Neuron (in vitro differentiated cells): ENCODE data around the gene CD63.

ENCODE experiments used
- H2AFZ ChIP-seq: one replicate; pipeline ENCODE4 v1.6.1; 2013; ENCODE audit warnings: low read depth, mild to moderate bottlenecking, inconsistent platforms, low read length, moderate library complexity
- H3K27me3 ChIP-seq: one replicate; pipeline ENCODE4 v1.6.1; 2013; ENCODE audit warnings: low read length; ENCODE audit not compliant: insufficient read depth
- H3K36me3 ChIP-seq: one replicate; pipeline ENCODE4 v1.6.1; 2013; ENCODE audit warnings: low read length; ENCODE audit not compliant: insufficient read depth
- H3K4me1 ChIP-seq: one replicate; pipeline ENCODE4 v1.6.1; 2013; ENCODE audit warnings: low read length; ENCODE audit not compliant: insufficient read depth
- H3K4me3 ChIP-seq: 2 replicates; pipeline ENCODE4 v1.5.1; 2013; ENCODE audit warnings: mild to moderate bottlenecking, low read length, moderate library complexity
- H3K9me3 ChIP-seq: one replicate; pipeline ENCODE4 v1.6.1; 2013; ENCODE audit warnings: low read length

The CD63 gene

GRCh38 chr12:55746174-55746912 is 17.5 kb upstream of the CD63 start:
- H3K4me1 ChIP-seq: peaks cover 38% of the 10 kb centered on the region
- no peaks in the 10 kb centered on the region for H3K27me3 ChIP-seq
- H3K4me3 ChIP-seq: peak overlapping the region; percentile 64

GRCh38 chr12:55745361-55746173 is 16.8 kb upstream of the CD63 start:
- Histone ChIP-seq H3K9me3 (no peaks in the 10 kb centered on the region), H3K27me3 (no peaks in the 10 kb centered on the region), H3K36me3 (peaks cover 30% of the 10 kb centered on the region), H2AFZ (no peak overlapping the region), H3K4me3 (peak overlapping the region; percentile 64), H3K4me1 (peaks cover 37% of the 10 kb centered on the region)

More at GRCh38 chr12:55746174-55746912, 17.5 kb upstream of the CD63 start:
- Histone ChIP-seq H2AFZ (no peak overlapping the region), H3K36me3 (peaks cover 38% of the 10 kb centered on the region), H3K9me3 (no peaks in the 10 kb centered on the region)

DNA sequence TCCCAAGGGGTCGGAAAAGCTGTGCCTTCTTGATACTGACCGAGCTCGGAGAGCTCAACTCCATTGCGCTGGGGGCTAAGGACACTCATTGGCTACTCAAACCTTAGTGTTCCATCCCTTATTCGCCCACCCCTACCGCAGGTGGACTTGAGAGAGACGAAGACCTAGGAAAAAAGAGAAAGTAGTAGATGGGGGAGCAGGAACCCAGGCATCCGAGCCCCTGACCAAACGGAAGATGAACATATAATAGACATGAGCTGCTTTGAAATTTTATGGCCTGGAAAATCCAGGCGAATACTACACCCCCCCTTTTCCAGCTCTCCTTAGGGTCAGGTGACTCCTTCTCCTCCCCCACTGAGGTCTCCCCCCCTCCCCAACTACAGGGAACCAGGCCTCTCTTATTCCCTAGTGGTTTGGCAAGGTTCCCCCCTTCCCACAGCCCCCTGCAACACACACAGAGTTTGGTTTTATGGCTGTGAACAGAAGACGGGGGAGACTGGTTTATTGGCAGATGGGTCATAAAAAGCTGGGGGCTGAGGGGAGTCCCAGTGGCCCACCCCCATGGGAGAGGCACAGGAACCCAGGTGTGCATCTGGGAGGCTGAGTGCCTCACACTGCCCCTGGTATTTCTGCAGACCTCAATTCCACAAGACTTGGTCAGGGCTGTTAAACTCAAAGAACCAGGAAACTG is 15.7 kb upstream of the CD63 start:
- H3K27me3 ChIP-seq: no peaks in the 10 kb centered on the region
- no peak overlapping the region for H2AFZ ChIP-seq
- peak overlapping the region; percentile 64 for H3K4me3 ChIP-seq
- H3K36me3 ChIP-seq: peaks cover 21% of the 10 kb centered on the region
- H3K4me1 ChIP-seq: peaks cover 36% of the 10 kb centered on the region
- no peaks in the 10 kb centered on the region for H3K9me3 ChIP-seq

DNA sequence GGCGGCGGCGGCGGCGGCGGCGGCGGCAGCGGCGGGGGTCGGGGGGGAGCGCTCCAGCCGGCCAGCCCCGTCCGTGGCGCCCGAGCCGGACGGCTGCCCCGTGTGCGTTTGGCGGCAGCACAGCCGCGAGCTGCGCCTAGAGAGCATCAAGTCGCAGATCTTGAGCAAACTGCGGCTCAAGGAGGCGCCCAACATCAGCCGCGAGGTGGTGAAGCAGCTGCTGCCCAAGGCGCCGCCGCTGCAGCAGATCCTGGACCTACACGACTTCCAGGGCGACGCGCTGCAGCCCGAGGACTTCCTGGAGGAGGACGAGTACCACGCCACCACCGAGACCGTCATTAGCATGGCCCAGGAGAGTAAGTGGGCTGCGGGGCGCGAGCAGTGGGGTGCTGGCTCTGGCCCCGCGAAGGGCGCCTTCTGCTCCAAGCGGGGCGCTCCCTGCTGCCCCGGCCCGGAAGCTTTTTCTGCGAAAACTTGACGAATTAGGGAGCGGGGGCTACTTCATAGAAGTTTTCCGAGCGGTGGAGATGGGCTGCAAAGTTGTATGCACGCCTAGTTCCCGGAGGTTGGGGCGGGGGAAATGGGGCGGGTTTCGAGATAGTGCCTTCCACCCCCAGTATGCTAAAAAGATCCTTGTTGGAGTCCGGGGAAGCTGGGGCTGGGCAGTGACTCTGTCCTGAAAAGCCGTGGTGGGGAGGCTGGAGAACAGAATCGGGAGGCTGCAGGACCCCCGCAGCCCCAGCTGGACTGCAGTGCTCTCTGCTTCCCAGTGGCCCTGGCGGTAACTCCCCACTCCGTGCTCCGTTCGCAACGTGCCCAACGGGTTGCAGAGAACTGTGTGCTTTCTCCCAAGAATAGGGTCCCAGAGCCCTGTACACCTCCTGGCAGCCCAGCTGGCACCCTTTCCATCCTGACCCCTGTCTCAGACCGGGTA is 14.9 kb upstream of the CD63 start:
- H3K4me3 ChIP-seq: peak overlapping the region; percentile 64
- H3K27me3 ChIP-seq: no peaks in the 10 kb centered on the region
- no peaks in the 10 kb centered on the region for H3K9me3 ChIP-seq
- peaks cover 37% of the 10 kb centered on the region for H3K4me1 ChIP-seq
- H3K36me3 ChIP-seq: peaks cover 13% of the 10 kb centered on the region
- H2AFZ ChIP-seq: no peak overlapping the region

DNA sequence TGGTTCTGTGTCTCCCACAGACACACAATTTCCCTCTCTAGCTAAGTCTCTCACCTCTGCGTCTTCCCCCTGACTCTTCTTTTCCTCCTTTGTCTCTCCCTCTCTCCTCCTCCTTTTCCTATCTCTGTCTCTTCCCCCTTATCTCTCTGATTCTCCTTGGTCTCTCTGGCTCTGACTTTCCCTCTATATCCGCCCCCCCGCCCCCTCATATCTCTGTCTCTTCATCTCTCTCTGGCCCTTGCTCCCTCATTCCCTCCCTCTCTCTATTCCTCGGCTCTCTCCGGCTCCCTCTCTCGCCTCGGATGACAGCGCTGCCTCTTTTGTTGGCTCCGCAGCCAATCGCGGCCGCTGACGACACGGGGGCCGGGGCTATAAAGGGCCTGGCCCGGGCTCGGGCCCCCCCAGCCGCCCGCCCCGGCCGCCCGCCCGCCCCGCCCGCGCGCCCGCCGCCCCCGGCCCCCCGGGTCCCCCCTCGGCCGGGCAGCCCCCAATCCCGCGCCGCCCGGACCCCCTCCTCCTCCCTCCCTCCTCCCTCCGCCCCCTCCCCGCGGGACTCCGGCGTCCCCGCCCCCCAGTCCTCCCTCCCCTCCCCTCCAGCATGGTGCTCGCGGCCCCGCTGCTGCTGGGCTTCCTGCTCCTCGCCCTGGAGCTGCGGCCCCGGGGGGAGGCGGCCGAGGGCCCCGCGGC is 14.1 kb upstream of the CD63 start, which contains the start of gene GDF11:
GDF11 (plus strand) TSS at position 404 of the 687 bp plus-strand sequence; CDS start at position 599, 195 bp downstream.
- no peaks in the 10 kb centered on the region for H3K9me3 ChIP-seq
- peaks cover 40% of the 10 kb centered on the region for H3K4me1 ChIP-seq
- H3K36me3 ChIP-seq: peaks cover 6% of the 10 kb centered on the region
- peak within 1 kb of the TSS; percentile 64 for H3K4me3 ChIP-seq
- H3K27me3 ChIP-seq: no peaks in the 10 kb centered on the region
- no peak within 1 kb of the TSS for H2AFZ ChIP-seq

- peaks cover 42% of the 10 kb centered on the region for H3K4me1 ChIP-seq
- H3K27me3 ChIP-seq: no peaks in the 10 kb centered on the region
- H2AFZ ChIP-seq: no peak overlapping the region
- no peaks in the 10 kb centered on the region for H3K9me3 ChIP-seq
- peaks cover 2% of the 10 kb centered on the region for H3K36me3 ChIP-seq
- peak overlapping the region; percentile 46 for H3K4me3 ChIP-seq
Observed at GRCh38 chr12:55741931-55742680, 13.3 kb upstream of the CD63 start.

DNA sequence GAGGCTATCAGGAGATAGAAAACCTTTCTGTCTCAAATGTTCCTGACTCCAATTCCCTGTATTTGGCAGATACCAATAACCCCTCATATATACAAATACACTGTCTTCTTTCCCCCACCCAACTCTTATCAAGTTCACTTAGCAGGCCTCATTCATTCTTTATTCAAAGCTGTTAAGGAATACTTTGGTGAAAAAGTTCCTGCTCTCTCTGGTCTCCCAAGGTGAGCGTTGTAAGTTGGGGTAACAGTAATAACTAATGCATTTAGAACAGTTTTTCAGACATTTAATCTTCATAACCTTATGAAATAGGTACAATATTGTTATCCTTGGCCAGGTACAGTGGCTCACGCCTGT is 10.2 kb upstream of the CD63 start:
- H2AFZ ChIP-seq: no peak overlapping the region
- no peaks in the 10 kb centered on the region for H3K9me3 ChIP-seq
- H3K4me1 ChIP-seq: peaks cover 25% of the 10 kb centered on the region
- peak overlapping the region; percentile 58 for H3K4me3 ChIP-seq
- H3K36me3 ChIP-seq: no peaks in the 10 kb centered on the region
- no peaks in the 10 kb centered on the region for H3K27me3 ChIP-seq

DNA sequence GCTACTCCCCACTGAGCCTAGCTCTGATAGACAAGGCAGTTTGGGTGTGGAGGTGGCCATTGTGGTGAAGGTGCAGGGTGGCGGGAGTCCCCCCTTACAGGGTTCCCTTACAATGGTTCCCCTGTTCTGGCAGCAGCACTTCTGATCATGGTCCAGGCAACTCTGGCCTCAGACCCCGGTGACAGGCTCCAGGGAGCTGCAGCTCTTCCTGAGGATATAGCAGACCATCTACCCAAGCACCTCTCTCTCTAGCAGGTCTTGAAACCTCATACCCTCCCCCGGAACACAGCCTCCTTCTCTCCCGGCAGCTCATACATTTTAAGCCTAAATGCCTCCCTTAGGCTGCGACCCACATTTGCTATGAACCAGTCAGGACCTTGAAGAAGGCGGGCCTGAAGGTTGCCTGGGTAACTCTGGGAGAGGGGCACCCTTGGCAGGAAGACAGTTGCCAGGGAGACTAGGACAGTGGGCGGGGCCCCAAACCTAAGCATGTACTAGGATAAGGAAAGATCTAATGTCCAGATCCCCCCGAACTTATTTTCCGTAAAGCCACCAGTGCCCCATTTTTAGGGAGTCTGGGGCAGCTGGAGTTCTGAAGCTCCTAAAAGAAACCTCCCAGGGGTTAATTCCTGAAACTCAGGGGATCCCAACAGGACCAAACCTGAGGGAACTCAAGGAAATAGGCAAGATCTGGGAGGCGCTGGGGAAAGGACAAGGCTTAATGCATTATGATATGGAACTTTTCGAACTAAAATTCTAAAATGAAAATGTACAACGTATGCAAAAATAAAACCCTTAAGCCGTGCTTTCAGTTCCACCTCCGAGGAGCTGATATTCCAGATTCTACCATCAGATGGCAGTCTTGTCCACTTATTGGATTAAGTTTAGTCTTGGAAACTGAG is 9.6 kb upstream of the CD63 start:
- H3K36me3 ChIP-seq: no peaks in the 10 kb centered on the region
- H3K27me3 ChIP-seq: no peaks in the 10 kb centered on the region
- H3K4me3 ChIP-seq: peak overlapping the region; percentile 58

DNA sequence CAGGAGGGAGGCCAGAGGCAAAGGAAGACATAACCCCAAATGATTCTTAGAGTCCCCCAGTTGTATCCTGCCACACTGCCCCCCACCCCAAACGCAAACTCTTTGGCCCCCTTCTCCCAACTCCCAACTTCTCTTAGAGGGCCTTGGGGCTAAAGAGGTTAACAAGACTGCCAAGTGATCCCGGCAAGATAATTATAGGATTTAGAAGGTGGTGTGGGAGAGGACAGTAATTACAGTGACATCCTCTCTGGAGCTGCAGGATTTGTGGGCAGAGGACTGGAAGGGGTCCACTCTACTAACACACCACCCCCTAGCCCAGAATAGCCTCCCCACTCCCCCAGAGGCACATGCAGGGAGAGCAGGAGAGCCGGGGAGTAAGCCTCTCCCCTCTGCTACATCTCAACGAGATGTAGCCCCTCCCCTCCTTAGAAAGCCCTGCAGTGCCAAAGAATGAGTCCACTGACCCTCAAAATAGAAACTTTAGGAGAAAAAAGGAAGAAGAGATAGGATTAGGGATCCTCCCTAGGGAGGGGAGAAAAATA is 8.8 kb upstream of the CD63 start:
- no peaks in the 10 kb centered on the region for H3K9me3 ChIP-seq
- peaks cover 25% of the 10 kb centered on the region for H3K4me1 ChIP-seq
- H3K36me3 ChIP-seq: no peaks in the 10 kb centered on the region
- H3K4me3 ChIP-seq: peak overlapping the region; percentile 58
- peak overlapping the region; percentile 46 for H2AFZ ChIP-seq
- no peaks in the 10 kb centered on the region for H3K27me3 ChIP-seq

More for the DNA sequence above, 9.6 kb upstream of the CD63 start:
- Histone ChIP-seq H3K9me3 (no peaks in the 10 kb centered on the region), H2AFZ (peak overlapping the region; percentile 46), H3K4me1 (peaks cover 25% of the 10 kb centered on the region)

DNA sequence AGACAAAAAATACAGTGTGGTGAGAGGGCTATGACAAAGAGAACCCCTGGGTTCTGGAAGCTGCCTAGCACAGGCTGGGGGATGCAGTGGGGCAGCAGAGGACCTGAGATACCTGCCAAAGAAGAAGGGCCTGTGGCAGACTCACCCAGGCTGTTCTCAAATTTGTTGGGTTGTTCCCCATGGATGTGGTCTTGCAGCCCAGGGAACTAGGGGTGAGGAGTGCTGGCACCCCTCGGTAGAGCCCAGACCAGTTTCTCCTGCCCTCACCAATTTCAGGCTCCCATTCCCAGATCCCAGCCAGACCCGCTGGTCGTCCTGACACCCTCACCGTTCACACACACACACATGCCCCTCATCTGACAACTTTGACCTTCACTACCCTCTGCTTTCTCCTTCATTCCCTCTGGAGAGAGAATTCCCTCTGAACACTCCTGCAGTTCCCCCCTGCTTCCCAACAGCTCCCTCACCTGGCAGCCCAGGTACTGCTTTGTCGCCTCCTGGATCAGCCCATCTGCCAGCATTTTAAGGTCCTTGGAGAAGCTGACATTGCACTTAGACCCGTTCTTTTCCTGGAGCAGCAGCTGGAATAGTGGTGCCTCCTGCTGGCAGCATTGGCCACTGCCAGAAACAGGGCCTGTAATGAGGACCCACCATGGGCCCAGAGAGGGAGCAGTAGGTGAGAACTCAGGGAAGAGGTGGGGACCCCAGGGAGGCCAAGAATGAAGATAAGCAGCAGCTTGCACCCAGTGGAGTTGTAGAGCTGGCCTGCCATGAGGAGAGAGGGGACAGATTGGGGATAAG is 8.2 kb upstream of the CD63 start:
- H3K4me3 ChIP-seq: peak overlapping the region; percentile 58

More for the DNA sequence above, 8.2 kb upstream of the CD63 start:
- no peaks in the 10 kb centered on the region for H3K9me3 ChIP-seq
- H2AFZ ChIP-seq: peak overlapping the region; percentile 46
- H3K4me1 ChIP-seq: peaks cover 19% of the 10 kb centered on the region
- H3K27me3 ChIP-seq: no peaks in the 10 kb centered on the region
- no peaks in the 10 kb centered on the region for H3K36me3 ChIP-seq
